ES-I3 (cell line): Measurements from ENCODE around the gene IGFN1.

Experiments
- H3K36me3 ChIP-seq: 2 replicates; pipeline ENCODE4 v1.6.1; 2013; ENCODE audit warnings: mild to moderate bottlenecking, low read length, control low read depth, moderate library complexity; ENCODE audit not compliant: insufficient read depth
- H3K4me1 ChIP-seq: 2 replicates; pipeline ENCODE4 v1.6.1; 2013; ENCODE audit warnings: mild to moderate bottlenecking, control low read depth, low read length; ENCODE audit not compliant: insufficient read depth
- H3K9ac ChIP-seq: 2 replicates; pipeline ENCODE4 v1.6.1; 2013; ENCODE audit warnings: low read depth, mild to moderate bottlenecking, low read length, moderate library complexity
- H3K9me3 ChIP-seq: 2 replicates; pipeline ENCODE4 v1.6.1; 2013; ENCODE audit warnings: mild to moderate bottlenecking, low read length, moderate library complexity; ENCODE audit not compliant: control insufficient read depth, insufficient read depth

IGFN1 gene

GRCh38 chr1:201171063-201172036, 19.3 kb upstream of the IGFN1 start:
- Histone ChIP-seq H3K9ac (peak overlapping the region; percentile 85), H3K4me1 (peaks cover 10% of the 10 kb centered on the region), H3K36me3 (no peaks in the 10 kb centered on the region), H3K9me3 (no peaks in the 10 kb centered on the region)

GRCh38 chr1:201172326-201172725, 18.3 kb upstream of the IGFN1 start:
- Histone ChIP-seq H3K9ac (no peak overlapping the region), H3K4me1 (peaks cover 10% of the 10 kb centered on the region), H3K9me3 (no peaks in the 10 kb centered on the region), H3K36me3 (no peaks in the 10 kb centered on the region)

- Histone ChIP-seq H3K9me3 (no peaks in the 10 kb centered on the region), H3K4me1 (peaks cover 10% of the 10 kb centered on the region), H3K36me3 (no peaks in the 10 kb centered on the region), H3K9ac (no peak overlapping the region)
Observed at GRCh38 chr1:201172999-201173610, 17.5 kb upstream of the IGFN1 start.

GRCh38 chr1:201173736-201174135, 16.9 kb upstream of the IGFN1 start:
- peaks cover 10% of the 10 kb centered on the region for H3K4me1 ChIP-seq
- no peak overlapping the region for H3K9ac ChIP-seq
- H3K9me3 ChIP-seq, result no peaks in the 10 kb centered on the region
- no peaks in the 10 kb centered on the region for H3K36me3 ChIP-seq

- Histone ChIP-seq H3K4me1 (no peaks in the 10 kb centered on the region), H3K9ac (no peak overlapping the region), H3K36me3 (no peaks in the 10 kb centered on the region), H3K9me3 (no peaks in the 10 kb centered on the region)
Observed at GRCh38 chr1:201175820-201176500, 14.7 kb upstream of the IGFN1 start.

- Histone ChIP-seq H3K9ac (no peak overlapping the region), H3K4me1 (no peaks in the 10 kb centered on the region), H3K9me3 (no peaks in the 10 kb centered on the region), H3K36me3 (no peaks in the 10 kb centered on the region)
Observed at GRCh38 chr1:201176940-201177339, 13.7 kb upstream of the IGFN1 start.

GRCh38 chr1:201178718-201179117, 11.9 kb upstream of the IGFN1 start:
- H3K36me3 ChIP-seq, result no peaks in the 10 kb centered on the region
- no peaks in the 10 kb centered on the region for H3K9me3 ChIP-seq
- no peak overlapping the region for H3K9ac ChIP-seq
- no peaks in the 10 kb centered on the region for H3K4me1 ChIP-seq

- no peaks in the 10 kb centered on the region for H3K9me3 ChIP-seq
- no peak overlapping the region for H3K9ac ChIP-seq
- H3K4me1 ChIP-seq, result 0 out of 2 replicates have a peak, but pooled peaks cover 5% of the 10 kb centered on the region
- no peaks in the 10 kb centered on the region for H3K36me3 ChIP-seq
Observed at GRCh38 chr1:201180141-201180540, 10.5 kb upstream of the IGFN1 start.

- H3K4me1 ChIP-seq, result 0 out of 2 replicates have a peak, but pooled peaks cover 5% of the 10 kb centered on the region
- H3K36me3 ChIP-seq, result no peaks in the 10 kb centered on the region
- H3K9me3 ChIP-seq, result no peaks in the 10 kb centered on the region
- H3K9ac ChIP-seq, result no peak overlapping the region
Observed at GRCh38 chr1:201180901-201181300, 9.7 kb upstream of the IGFN1 start.

GRCh38 chr1:201181323-201181722, 9.3 kb upstream of the IGFN1 start:
- Histone ChIP-seq H3K9me3 (no peaks in the 10 kb centered on the region), H3K36me3 (no peaks in the 10 kb centered on the region), H3K4me1 (0 out of 2 replicates have a peak, but pooled peaks cover 5% of the 10 kb centered on the region), H3K9ac (no peak overlapping the region)

GRCh38 chr1:201181726-201182125, 8.9 kb upstream of the IGFN1 start:
- H3K4me1 ChIP-seq, result 0 out of 2 replicates have a peak, but pooled peaks cover 5% of the 10 kb centered on the region
- H3K36me3 ChIP-seq, result no peaks in the 10 kb centered on the region
- no peaks in the 10 kb centered on the region for H3K9me3 ChIP-seq
- H3K9ac ChIP-seq, result no peak overlapping the region

- no peaks in the 10 kb centered on the region for H3K36me3 ChIP-seq
- H3K4me1 ChIP-seq, result 0 out of 2 replicates have a peak, but pooled peaks cover 5% of the 10 kb centered on the region
- H3K9ac ChIP-seq, result no peak overlapping the region
- no peaks in the 10 kb centered on the region for H3K9me3 ChIP-seq
Observed at GRCh38 chr1:201183209-201183608, 7.4 kb upstream of the IGFN1 start.

GRCh38 chr1:201183753-201184152, 6.9 kb upstream of the IGFN1 start:
- no peaks in the 10 kb centered on the region for H3K36me3 ChIP-seq
- H3K9me3 ChIP-seq, result no peaks in the 10 kb centered on the region
- no peak overlapping the region for H3K9ac ChIP-seq
- 0 out of 2 replicates have a peak, but pooled peaks cover 5% of the 10 kb centered on the region for H3K4me1 ChIP-seq

- 0 out of 2 replicates have a peak, but pooled peaks cover 5% of the 10 kb centered on the region for H3K4me1 ChIP-seq
- H3K9ac ChIP-seq, result no peak overlapping the region
Observed at GRCh38 chr1:201184307-201185122, 6.1 kb upstream of the IGFN1 start.

More at GRCh38 chr1:201184307-201185122, 6.1 kb upstream of the IGFN1 start:
- no peaks in the 10 kb centered on the region for H3K36me3 ChIP-seq
- no peaks in the 10 kb centered on the region for H3K9me3 ChIP-seq
